Measurements from ENCODE around the gene KDM4B. TPM values are rescaled to one million over a fixed set of nuclear protein-coding genes. Genes with fewer than 3 reads are reported as not detected.

Gene KDM4B
- total and polyA plus RNA-seq, 2 of the 8 experiments (the other 6 are each of a cell fraction or from before 2014, with no cell fraction given), result 12.0 to 31.9 TPM

DNA sequence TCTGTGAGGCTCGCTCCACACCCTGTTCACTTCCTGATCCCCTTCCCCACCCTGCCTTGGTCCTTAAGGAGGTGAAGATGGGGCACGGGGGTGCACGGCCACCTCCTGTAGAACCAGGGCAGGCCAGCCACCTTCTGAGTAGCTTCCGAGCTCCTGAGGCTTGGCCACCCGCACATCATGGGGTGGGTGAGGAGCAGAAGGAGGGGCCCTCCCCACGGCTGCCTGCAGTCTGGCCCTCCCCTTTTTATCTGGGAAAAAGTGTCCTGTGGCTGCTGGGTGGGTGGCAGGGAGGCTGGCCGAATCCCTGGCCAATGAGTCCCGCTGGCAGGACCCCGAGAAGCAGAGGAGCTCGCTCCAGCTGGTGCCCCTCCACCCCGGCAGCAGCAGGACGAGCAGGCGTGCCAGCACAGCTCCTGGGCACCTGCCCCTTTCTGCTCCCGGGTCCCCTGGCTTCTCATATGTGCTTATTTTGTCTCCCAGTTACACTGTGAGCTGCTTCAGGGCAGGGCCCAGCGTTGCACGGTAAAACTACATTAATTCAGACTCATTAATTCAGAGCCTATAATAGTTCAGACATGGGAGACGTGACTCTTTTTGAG, 135.0 kb downstream of the KDM4B start (continued):
- TF ChIP-seq ATF2 (IDR thresholded peaks at IDR 0.05; ENCODE audit: low read length) (no peak), SIX5 (IDR thresholded peaks at IDR 0.05; ENCODE audit: low read depth, low read length) (no peak), CBX5 (IDR thresholded peaks at IDR 0.05; ENCODE audit: low read depth, low read length) (no peak), JUN (IDR thresholded peaks at IDR 0.05; ENCODE audit: low read depth, low read length) (no peak)
